GM04503 (cell line): ENCODE results near the gene AFAP1L2.

Experiments used
- DNase-seq: peaks from one replicate; pipeline ENCODE4 v3.0.0-alpha.2; 2012; ENCODE audit warnings: low read depth

Gene AFAP1L2

GRCh38 chr10:114391599-114391998 lies 12.7 kb downstream of the AFAP1L2 start:
- DNase-seq: no peak

- no peak for DNase-seq
Measured at GRCh38 chr10:114389426-114389825, 14.9 kb downstream of the AFAP1L2 start.

GRCh38 chr10:114388275-114388674 lies 16.0 kb downstream of the AFAP1L2 start:
- DNase-seq: no peak

- DNase-seq: no peak
Measured at GRCh38 chr10:114387784-114388183, 16.5 kb downstream of the AFAP1L2 start.

GRCh38 chr10:114386452-114386851 lies 17.9 kb downstream of the AFAP1L2 start:
- DNase-seq: no peak

GRCh38 chr10:114385557-114385956 lies 18.7 kb downstream of the AFAP1L2 start:
- no peak for DNase-seq

- no peak for DNase-seq
Measured at GRCh38 chr10:114384601-114385000, 19.7 kb downstream of the AFAP1L2 start.

- no peak for DNase-seq
Measured at GRCh38 chr10:114384181-114384580, 20.1 kb downstream of the AFAP1L2 start.

GRCh38 chr10:114380797-114381196 lies 23.5 kb downstream of the AFAP1L2 start:
- DNase-seq: no peak

GRCh38 chr10:114380060-114380459 lies 24.2 kb downstream of the AFAP1L2 start:
- DNase-seq: no peak

GRCh38 chr10:114379631-114380041 lies 24.7 kb downstream of the AFAP1L2 start:
- DNase-seq: no peak

- DNase-seq: no peak
Measured at GRCh38 chr10:114376523-114376922, 27.8 kb downstream of the AFAP1L2 start.

GRCh38 chr10:114375047-114375446 lies 29.3 kb downstream of the AFAP1L2 start:
- no peak for DNase-seq

GRCh38 chr10:114374053-114374791 lies 30.1 kb downstream of the AFAP1L2 start:
- no peak for DNase-seq

- DNase-seq: no peak
Measured at GRCh38 chr10:114373631-114374030, 30.7 kb downstream of the AFAP1L2 start.

- no peak for DNase-seq
Measured at GRCh38 chr10:114372995-114373394, 31.3 kb downstream of the AFAP1L2 start.

GRCh38 chr10:114372179-114372578 lies 32.1 kb downstream of the AFAP1L2 start:
- DNase-seq: no peak

GRCh38 chr10:114370966-114371365 lies 33.3 kb downstream of the AFAP1L2 start:
- no peak for DNase-seq

- no peak for DNase-seq
Measured at GRCh38 chr10:114370199-114370598, 34.1 kb downstream of the AFAP1L2 start.

GRCh38 chr10:114368057-114368391 lies 36.3 kb downstream of the AFAP1L2 start:
- DNase-seq: no peak

GRCh38 chr10:114367351-114368056 lies 36.8 kb downstream of the AFAP1L2 start:
- DNase-seq: no peak

- DNase-seq: no peak
Measured at GRCh38 chr10:114364726-114365125, 39.6 kb downstream of the AFAP1L2 start.

- DNase-seq: no peak
Measured at GRCh38 chr10:114363745-114364454, 40.4 kb downstream of the AFAP1L2 start.
